ENCODE results near the gene ATP9A.

GRCh38 chr20:51691703-51692102 is 76.5 kb downstream of the ATP9A start:
- TF ChIP-seq CTCF (IDR thresholded peaks at IDR 0.05): no peak
- TF ChIP-seq POLR2A (IDR thresholded peaks at IDR 0.05): no peak

Measured in body of pancreas (tissue), 4 donors.